ENCODE measurements around the gene CEACAM7. TPM values are rescaled to one million over a fixed set of nuclear protein-coding genes. Genes with fewer than 3 reads are reported as not detected.

CEACAM7 gene
- total RNA-seq, 1 donor from 2014 or later, result not detected

DNA sequence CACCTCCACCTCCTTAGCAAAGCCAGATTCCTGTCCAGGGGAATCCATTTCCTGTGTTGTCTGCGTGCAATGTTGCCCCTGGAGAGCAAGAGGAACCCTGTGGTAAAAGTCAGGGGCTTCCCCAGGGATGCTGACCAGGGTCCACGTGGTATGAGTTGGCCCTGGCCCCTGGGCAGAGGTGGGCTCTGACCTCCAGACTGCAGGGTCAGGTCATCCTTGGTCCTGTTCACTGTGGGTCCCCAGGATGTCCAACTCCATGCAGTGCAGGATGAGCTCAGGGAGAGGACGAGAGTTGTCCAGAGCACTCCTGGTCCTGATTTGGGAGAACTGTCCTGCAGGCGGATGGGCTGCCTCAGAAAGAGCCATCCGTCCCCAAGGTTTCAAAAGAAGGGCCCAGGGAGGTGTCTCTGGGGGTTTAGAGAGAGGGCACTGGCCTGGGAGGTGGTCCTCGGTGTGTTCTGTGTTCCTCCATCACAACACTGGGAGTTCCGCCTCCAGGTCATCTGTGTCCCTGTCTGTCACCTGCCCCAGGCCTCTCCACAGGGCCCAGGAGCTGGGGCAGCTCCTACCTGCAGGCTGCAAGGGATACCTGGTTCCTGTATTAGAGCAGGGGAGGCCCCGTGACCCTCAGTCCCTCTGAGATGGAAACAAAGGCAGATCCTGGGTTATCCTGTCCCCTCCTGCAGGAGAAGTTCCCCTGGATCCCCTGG, 59.9 kb downstream of the CEACAM7 start:
- ChIA-PET POLR2A (no interaction called here), CTCF (no interaction called here)
- no peaks in the 10 kb centered on the region for H3K36me3 Mint-ChIP-seq (ENCODE audit: low read depth)
- H3K27me3 Mint-ChIP-seq, result peaks cover 14% of the 10 kb centered on the region
- H3K9me3 Mint-ChIP-seq, result peaks cover 11% of the 10 kb centered on the region
- no peaks in the 10 kb centered on the region for H3K4me1 Mint-ChIP-seq
- no peak overlapping the region for H3K4me3 Mint-ChIP-seq
- no peak overlapping the region for H3K27ac Mint-ChIP-seq
- intact Hi-C loops (cut with micrococcal nuclease), result no loop called here
- DNase-seq (no peak), ATAC-seq (ENCODE audit: low read depth) (no peak)
- TF ChIP-seq, protein P1, sequence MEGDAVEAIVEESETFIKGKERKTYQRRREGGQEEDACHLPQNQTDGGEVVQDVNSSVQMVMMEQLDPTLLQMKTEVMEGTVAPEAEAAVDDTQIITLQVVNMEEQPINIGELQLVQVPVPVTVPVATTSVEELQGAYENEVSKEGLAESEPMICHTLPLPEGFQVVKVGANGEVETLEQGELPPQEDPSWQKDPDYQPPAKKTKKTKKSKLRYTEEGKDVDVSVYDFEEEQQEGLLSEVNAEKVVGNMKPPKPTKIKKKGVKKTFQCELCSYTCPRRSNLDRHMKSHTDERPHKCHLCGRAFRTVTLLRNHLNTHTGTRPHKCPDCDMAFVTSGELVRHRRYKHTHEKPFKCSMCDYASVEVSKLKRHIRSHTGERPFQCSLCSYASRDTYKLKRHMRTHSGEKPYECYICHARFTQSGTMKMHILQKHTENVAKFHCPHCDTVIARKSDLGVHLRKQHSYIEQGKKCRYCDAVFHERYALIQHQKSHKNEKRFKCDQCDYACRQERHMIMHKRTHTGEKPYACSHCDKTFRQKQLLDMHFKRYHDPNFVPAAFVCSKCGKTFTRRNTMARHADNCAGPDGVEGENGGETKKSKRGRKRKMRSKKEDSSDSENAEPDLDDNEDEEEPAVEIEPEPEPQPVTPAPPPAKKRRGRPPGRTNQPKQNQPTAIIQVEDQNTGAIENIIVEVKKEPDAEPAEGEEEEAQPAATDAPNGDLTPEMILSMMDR (IDR thresholded peaks at IDR 0.05), result no peak

DNA sequence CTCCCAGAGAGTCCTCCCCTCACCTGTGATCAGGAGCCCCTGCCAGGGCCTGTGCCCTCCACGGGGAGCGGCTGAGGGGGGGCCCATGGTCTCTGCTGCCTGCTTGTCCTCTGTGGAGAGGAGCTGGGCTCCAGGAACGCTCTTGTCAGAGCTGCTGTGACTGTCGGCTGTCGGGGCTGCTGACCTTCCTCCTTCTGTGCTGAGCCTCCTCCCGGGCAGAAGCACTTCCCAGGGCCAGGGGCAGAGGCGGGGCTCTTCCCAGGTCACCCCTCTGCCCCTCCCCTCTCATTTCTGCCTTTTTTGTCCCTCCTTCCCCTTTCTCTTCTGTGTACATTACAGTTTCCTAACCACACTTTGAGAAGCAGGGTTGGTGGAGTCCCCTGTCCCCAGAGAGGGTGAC, 61.2 kb downstream of the CEACAM7 start, which contains the start of gene CEACAM4:
TSS of gene CEACAM4 (minus strand) at position 198 of the 400 bp plus-strand sequence. CDS start at position 87, 111 bp downstream.
- no peaks in the 10 kb centered on the region for H3K4me1 Mint-ChIP-seq
- intact Hi-C loops (cut with micrococcal nuclease), result no loop called here
- TF ChIP-seq, protein P1 (IDR thresholded peaks at IDR 0.05), result no peak
- H3K27me3 Mint-ChIP-seq, result peaks cover 10% of the 10 kb centered on the region
- ChIA-PET CTCF (no interaction called here), POLR2A (no interaction called here)
- H3K9me3 Mint-ChIP-seq, result peaks cover 7% of the 10 kb centered on the region
- no peak within 1 kb of the TSS for H3K27ac Mint-ChIP-seq
- DNase-seq, result no peak
- no peaks in the 10 kb centered on the region for H3K36me3 Mint-ChIP-seq (ENCODE audit: low read depth)
- no peak within 1 kb of the TSS for H3K4me3 Mint-ChIP-seq
- ATAC-seq (ENCODE audit: low read depth), result no peak

DNA sequence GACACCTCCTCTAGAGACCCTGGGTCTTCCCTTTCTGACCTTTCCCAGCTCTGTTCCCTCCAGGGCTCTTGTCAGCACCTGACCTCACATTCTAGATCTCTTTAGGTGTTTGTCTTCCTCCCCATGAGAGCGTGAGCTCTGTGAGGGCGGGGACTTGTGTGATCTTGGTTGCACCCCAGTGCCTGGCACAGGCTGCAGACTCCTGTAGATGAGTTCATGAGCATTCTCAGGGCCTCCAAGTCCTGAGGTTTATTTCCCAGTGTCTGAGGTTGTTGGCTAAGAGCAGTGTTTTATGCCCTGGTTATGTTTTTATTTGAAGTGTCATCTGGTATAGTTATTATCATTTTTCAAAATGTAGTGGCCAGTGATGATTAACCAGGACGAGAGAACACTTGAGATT, 61.8 kb downstream of the CEACAM7 start:
- Mint-ChIP-seq H3K27ac (no peak overlapping the region), H3K27me3 (peaks cover 10% of the 10 kb centered on the region), H3K4me1 (no peaks in the 10 kb centered on the region), H3K36me3 (ENCODE audit: low read depth) (no peaks in the 10 kb centered on the region), H3K4me3 (no peak overlapping the region), H3K9me3 (peaks cover 6% of the 10 kb centered on the region)
- ChIA-PET POLR2A (no interaction called here), CTCF (no interaction called here)
- DNase-seq (no peak), ATAC-seq (ENCODE audit: low read depth) (no peak)
- TF ChIP-seq, protein P1 (IDR thresholded peaks at IDR 0.05), result no peak
- intact Hi-C loops (cut with micrococcal nuclease), result no loop called here

DNA sequence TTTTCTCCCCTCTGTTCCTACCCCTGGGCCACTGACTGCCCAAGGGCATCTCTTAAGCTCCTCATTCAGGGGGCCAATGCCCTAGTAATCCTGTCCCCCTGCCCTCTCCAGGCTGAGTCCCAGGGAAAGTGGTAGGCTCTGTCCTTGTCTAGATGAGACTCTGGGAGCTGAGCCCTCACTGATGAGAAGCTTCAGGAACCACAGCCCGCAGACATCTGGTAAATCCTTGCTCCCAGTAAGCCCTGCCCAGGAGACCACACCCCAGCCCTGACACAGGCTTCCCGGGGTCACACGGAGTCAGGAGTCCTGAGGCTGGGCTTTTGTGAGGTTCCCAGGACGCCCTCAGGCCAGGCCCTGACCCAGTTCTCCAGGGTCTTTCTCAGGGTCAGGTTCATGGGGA, 63.1 kb downstream of the CEACAM7 start:
- Mint-ChIP-seq H3K9me3 (peaks cover under 1% of the 10 kb centered on the region), H3K27ac (no peak overlapping the region), H3K4me1 (no peaks in the 10 kb centered on the region), H3K4me3 (no peak overlapping the region), H3K36me3 (ENCODE audit: low read depth) (no peaks in the 10 kb centered on the region), H3K27me3 (peaks cover 13% of the 10 kb centered on the region)
- DNase-seq (no peak), ATAC-seq (ENCODE audit: low read depth) (no peak)
- ChIA-PET POLR2A (no interaction called here), CTCF (no interaction called here)
- TF ChIP-seq, protein P1 (IDR thresholded peaks at IDR 0.05), result no peak
- intact Hi-C loops (cut with micrococcal nuclease), result no loop called here

DNA sequence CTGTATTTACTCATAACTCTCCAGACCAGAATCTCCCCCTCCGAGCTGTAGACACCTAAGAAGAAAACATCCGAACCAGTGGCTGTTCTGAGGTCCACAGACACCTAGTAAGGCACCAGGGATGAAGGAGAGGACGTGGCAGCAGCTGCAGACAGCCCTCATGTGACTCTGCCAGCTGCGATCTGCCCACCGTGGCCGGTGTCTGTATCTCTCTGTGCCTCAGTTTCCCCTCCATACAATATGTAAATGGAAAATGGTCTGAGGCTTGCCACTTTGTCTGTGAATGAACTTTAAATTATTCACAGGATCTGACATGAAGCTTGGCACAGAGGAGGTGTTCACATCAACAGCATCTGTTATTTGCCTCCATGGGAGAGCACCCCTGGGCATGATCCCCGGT, 63.6 kb downstream of the CEACAM7 start:
- TF ChIP-seq, protein P1 (IDR thresholded peaks at IDR 0.05), result no peak
- H3K9me3 Mint-ChIP-seq, result no peaks in the 10 kb centered on the region
- H3K27me3 Mint-ChIP-seq, result peaks cover 13% of the 10 kb centered on the region
- ATAC-seq (ENCODE audit: low read depth) (no peak), DNase-seq (no peak)
- ChIA-PET POLR2A (no interaction called here), CTCF (no interaction called here)
- H3K4me3 Mint-ChIP-seq, result no peak overlapping the region
- H3K4me1 Mint-ChIP-seq, result no peaks in the 10 kb centered on the region
- no peaks in the 10 kb centered on the region for H3K36me3 Mint-ChIP-seq (ENCODE audit: low read depth)
- intact Hi-C loops (cut with micrococcal nuclease), result no loop called here
- no peak overlapping the region for H3K27ac Mint-ChIP-seq
